ENCODE measurements around the gene P2RY12.

The P2RY12 gene

DNA sequence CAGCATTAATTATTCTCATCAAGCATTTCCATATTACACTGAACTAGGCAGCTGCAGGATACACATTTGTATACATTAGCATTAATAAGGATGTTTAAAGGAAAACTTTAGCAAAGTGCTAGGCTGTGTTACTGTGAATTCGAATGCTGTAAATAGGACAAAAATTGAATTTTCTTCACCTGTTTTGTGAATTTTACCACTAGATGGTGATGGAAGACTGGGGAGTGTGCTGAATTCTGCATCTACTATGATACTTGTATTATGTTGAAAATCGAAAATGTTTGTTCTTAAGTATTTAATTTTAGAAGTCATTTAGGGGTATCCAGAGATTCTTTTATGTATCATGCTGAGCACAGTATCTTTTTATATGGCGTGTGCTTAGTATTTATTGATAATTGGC is 93.9 kb downstream of the P2RY12 start:
- no peak overlapping the region for H3K27ac ChIP-seq
- TF ChIP-seq, protein P1, sequence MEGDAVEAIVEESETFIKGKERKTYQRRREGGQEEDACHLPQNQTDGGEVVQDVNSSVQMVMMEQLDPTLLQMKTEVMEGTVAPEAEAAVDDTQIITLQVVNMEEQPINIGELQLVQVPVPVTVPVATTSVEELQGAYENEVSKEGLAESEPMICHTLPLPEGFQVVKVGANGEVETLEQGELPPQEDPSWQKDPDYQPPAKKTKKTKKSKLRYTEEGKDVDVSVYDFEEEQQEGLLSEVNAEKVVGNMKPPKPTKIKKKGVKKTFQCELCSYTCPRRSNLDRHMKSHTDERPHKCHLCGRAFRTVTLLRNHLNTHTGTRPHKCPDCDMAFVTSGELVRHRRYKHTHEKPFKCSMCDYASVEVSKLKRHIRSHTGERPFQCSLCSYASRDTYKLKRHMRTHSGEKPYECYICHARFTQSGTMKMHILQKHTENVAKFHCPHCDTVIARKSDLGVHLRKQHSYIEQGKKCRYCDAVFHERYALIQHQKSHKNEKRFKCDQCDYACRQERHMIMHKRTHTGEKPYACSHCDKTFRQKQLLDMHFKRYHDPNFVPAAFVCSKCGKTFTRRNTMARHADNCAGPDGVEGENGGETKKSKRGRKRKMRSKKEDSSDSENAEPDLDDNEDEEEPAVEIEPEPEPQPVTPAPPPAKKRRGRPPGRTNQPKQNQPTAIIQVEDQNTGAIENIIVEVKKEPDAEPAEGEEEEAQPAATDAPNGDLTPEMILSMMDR (IDR thresholded peaks at IDR 0.05) = peak; percentile 16; the same call in 1 of the 2 replicates
- no peak for TF ChIP-seq ZFX (IDR thresholded peaks at IDR 0.05; ENCODE audit: borderline replicate concordance)

DNA sequence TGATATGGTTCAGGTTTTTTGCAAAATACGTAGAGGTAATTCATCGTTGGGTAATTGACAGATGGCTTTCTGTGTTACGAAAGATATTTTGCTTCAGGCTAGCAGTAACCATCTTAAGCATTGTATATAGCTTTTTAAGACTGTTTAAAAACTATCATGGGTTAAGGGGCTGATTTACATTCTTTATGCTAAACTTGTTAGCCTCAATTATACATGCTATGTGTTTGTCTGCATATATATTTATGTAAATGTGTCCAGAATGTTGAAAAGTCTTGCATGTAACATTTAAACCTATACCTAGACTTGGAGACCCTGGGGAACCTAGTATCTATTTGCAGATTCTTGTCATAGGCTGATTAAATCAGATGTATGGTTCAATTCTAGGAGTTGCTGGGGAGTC is 95.1 kb downstream of the P2RY12 start:
- TF ChIP-seq, protein P1 (IDR thresholded peaks at IDR 0.05) = no peak
- TF ChIP-seq ZFX (IDR thresholded peaks at IDR 0.05; ENCODE audit: borderline replicate concordance) = no peak

More for the DNA sequence above, 95.1 kb downstream of the P2RY12 start:
- H3K27ac ChIP-seq = no peak overlapping the region
